Hindlimb muscle (tissue), 1 donor: Measurements from ENCODE around the gene CPAMD8. TPM values are rescaled to one million over a fixed set of nuclear protein-coding genes. Genes with fewer than 3 reads are reported as not detected.
"Not testable (repeated sequence)": the region's sequence is repeated elsewhere in the genome, so short reads cannot be mapped to it uniquely, and the experiment has no call there.

Source experiments
- DNase-seq: peaks from one replicate; pipeline ENCODE4 v3.0.0-alpha.2; 2013
- polyA plus RNA-seq: library from polyadenylated mRNA; unstranded; fragments of 120-200 nt; gene quantifications from one replicate; pipeline ENCODE4 v1.2.1, GENCODE V29; 2013; ENCODE audit not compliant: insufficient read length

The CPAMD8 gene
- polyA plus RNA-seq, 1 donor = 4.2 TPM

- no peak for DNase-seq
Measured at GRCh38 chr19:17037966-17038500, 11.4 kb upstream of the CPAMD8 start.

GRCh38 chr19:17037184-17037583 is 10.6 kb upstream of the CPAMD8 start:
- no peak for DNase-seq

- no peak for DNase-seq
Measured at GRCh38 chr19:17036640-17037039, 10.0 kb upstream of the CPAMD8 start.

GRCh38 chr19:17035842-17036424 is 9.3 kb upstream of the CPAMD8 start:
- DNase-seq = no peak

GRCh38 chr19:17031741-17032140 is 5.1 kb upstream of the CPAMD8 start:
- no peak for DNase-seq

GRCh38 chr19:17027535-17027975 is 945 bp upstream of the CPAMD8 start:
- no peak for DNase-seq

- no peak for DNase-seq
Measured at GRCh38 chr19:17025991-17026658, 485 bp downstream of the CPAMD8 start.

GRCh38 chr19:17025361-17025760 is 1.2 kb downstream of the CPAMD8 start:
- no peak for DNase-seq

- DNase-seq = not testable (repeated sequence)
Measured at GRCh38 chr19:17024941-17025340, 1.7 kb downstream of the CPAMD8 start.

- no peak for DNase-seq
Measured at GRCh38 chr19:17023805-17024204, 2.8 kb downstream of the CPAMD8 start.

GRCh38 chr19:17022738-17023137 is 3.9 kb downstream of the CPAMD8 start:
- no peak for DNase-seq

- DNase-seq = no peak
Measured at GRCh38 chr19:17021793-17022590, 4.6 kb downstream of the CPAMD8 start.

GRCh38 chr19:17021328-17021727 is 5.3 kb downstream of the CPAMD8 start:
- no peak for DNase-seq

GRCh38 chr19:17020823-17021222 is 5.8 kb downstream of the CPAMD8 start:
- no peak for DNase-seq

- no peak for DNase-seq
Measured at GRCh38 chr19:17020385-17020784, 6.2 kb downstream of the CPAMD8 start.

GRCh38 chr19:17014212-17014861 is 12.3 kb downstream of the CPAMD8 start:
- DNase-seq = not testable (repeated sequence)

- no peak for DNase-seq
Measured at GRCh38 chr19:17011485-17011884, 15.1 kb downstream of the CPAMD8 start.

- DNase-seq = no peak
Measured at GRCh38 chr19:17006579-17006978, 20.0 kb downstream of the CPAMD8 start.

GRCh38 chr19:17005000-17005399 is 21.6 kb downstream of the CPAMD8 start:
- no peak for DNase-seq

- no peak for DNase-seq
Measured at GRCh38 chr19:17004386-17004785, 22.2 kb downstream of the CPAMD8 start.

GRCh38 chr19:17002455-17002854 is 24.2 kb downstream of the CPAMD8 start:
- DNase-seq = no peak

GRCh38 chr19:17001603-17002183 is 24.9 kb downstream of the CPAMD8 start:
- DNase-seq = no peak
